Upper lobe of left lung (tissue), 6 donors: ENCODE data around the gene CACNA1D. TPM values are rescaled to one million over a fixed set of nuclear protein-coding genes. Genes with fewer than 3 reads are reported as not detected.

Experiments used
- ATAC-seq, 2 donors: fragments of 200-7000 bp; cut with Tn5 transposase; one replicate each; pipeline ENCODE4 v1.9.1; 2022; ENCODE audit warnings: mild to moderate bottlenecking in 2 of 2, moderate library complexity in 2 of 2; ENCODE audit not compliant: low FRiP score in 2 of 2
- DNase-seq, 2 donors: peaks; one replicate each; pipeline ENCODE4 v3.0.0-alpha.2; 2019 to 2020
- H3K27ac ChIP-seq, 4 donors: fragments of 200-600 bp; sonication (generic); one replicate each; pipeline ENCODE4 v1.5.1; 2016 to 2019
- H3K27me3 ChIP-seq, 4 donors: fragments of 200-600 bp; sonication (generic); one replicate each; pipeline ENCODE4 v1.5.1; 2017 to 2019
- H3K36me3 ChIP-seq, 4 donors: fragments of 200-600 bp; sonication (generic); one replicate each; pipeline ENCODE4 v1.5.1; 2016 to 2019
- H3K4me1 ChIP-seq, 4 donors: fragments of 200-600 bp; sonication (generic); one replicate each; pipeline ENCODE4 v1.5.1; 2018 to 2019
- H3K4me3 ChIP-seq, 4 donors: fragments of 200-600 bp; sonication (generic); one replicate each; pipeline ENCODE4 v1.5.1; 2017 to 2019; ENCODE audit warnings: mild to moderate bottlenecking in 2 of 4, moderate library complexity in 1 of 4
- H3K9me3 ChIP-seq, 4 donors: fragments of 200-600 bp; sonication (generic); one replicate each; pipeline ENCODE4 v1.5.1; 2018 to 2019
- CTCF ChIP-seq, 6 experiments: fragments of 450-650 bp in 4 of 6; fragments of 200-600 bp in 2 of 6; sonication (generic) in 2 of 6; IDR thresholded peaks; one replicate each; pipeline ENCODE4 v1.5.1; 2016 to 2019; ENCODE audit warnings: antibody characterized with exemption in 6 of 6
- EP300 ChIP-seq, 4 donors: sonication (generic); formaldehyde crosslinking; IDR thresholded peaks; one replicate each; pipeline ENCODE4 v1.5.1; 2017; ENCODE audit warnings: antibody characterized with exemption in 4 of 4, control low read depth in 2 of 4
- POLR2A ChIP-seq, 4 donors: fragments of 450-650 bp; IDR thresholded peaks; one replicate each; pipeline ENCODE4 v1.5.1; 2016 to 2017; ENCODE audit warnings: antibody characterized with exemption in 4 of 4, mild to moderate bottlenecking in 2 of 4
- POLR2AphosphoS5 ChIP-seq, 2 donors: sonication (generic); formaldehyde crosslinking; IDR thresholded peaks; one replicate each; pipeline ENCODE4 v1.5.1; 2017; ENCODE audit warnings: antibody characterized with exemption in 2 of 2
- WGBS, 2 donors: methylation state at CpG; one replicate each; pipeline ENCODE4 v1.1.5; 2017 to 2018; 5-methylcytosine and 5-hydroxymethylcytosine counted together
- total RNA-seq, 6 donors: library from RNA; depleted of rRNA in 4 of 6; stranded (reverse); fragments of >200 nt in 4 of 6; gene quantifications; one replicate each; pipeline versions ENCODE4 v1.1.0 to v1.2.1, GENCODE V29; 2016 to 2021
- donor health status: DM: no; HTN: no; CAD: no; lungs with moderate emphysema.
- donor health status: DM: no; HTN: yes; CAD: no; lungs with severe emphysema.

CACNA1D gene
- total RNA-seq, 6 donors from 2014 or later = 17.2 to 221 (median 30.2) TPM

- Histone ChIP-seq H3K27me3 (no peaks in the 10 kb centered on the region), H3K27ac (no peak overlapping the region), H3K36me3 (no peaks in the 10 kb centered on the region), H3K9me3 (no peaks in the 10 kb centered on the region), H3K4me3 (no peak overlapping the region), H3K4me1 (no peaks in the 10 kb centered on the region)
- WGBS, 2 donors = 81 to 84% methylated on average over 4 of the region's 4 CpGs
- no peak for DNase-seq
- TF ChIP-seq EP300 (IDR thresholded peaks at IDR 0.05) = no peak
- TF ChIP-seq CTCF (IDR thresholded peaks at IDR 0.05) = no peak
- no peak for TF ChIP-seq POLR2AphosphoS5 (IDR thresholded peaks at IDR 0.05)
- TF ChIP-seq POLR2A (IDR thresholded peaks at IDR 0.05) = no peak
- ATAC-seq = no peak
Observed at GRCh38 chr3:53530205-53530604, 35.8 kb downstream of the CACNA1D start.

- ATAC-seq = no peak
- H3K4me3 ChIP-seq = no peak overlapping the region
- H3K4me1 ChIP-seq = no peaks in the 10 kb centered on the region
- H3K9me3 ChIP-seq = no peaks in the 10 kb centered on the region
- no peak for DNase-seq
- H3K27ac ChIP-seq = no peak overlapping the region
- no peaks in the 10 kb centered on the region for H3K36me3 ChIP-seq
- WGBS, 2 donors = 74 to 79% methylated on average over 3 of the region's 3 CpGs
- no peaks in the 10 kb centered on the region for H3K27me3 ChIP-seq
- TF ChIP-seq POLR2A (IDR thresholded peaks at IDR 0.05) (no peak), CTCF (IDR thresholded peaks at IDR 0.05) (peak in 1 of 6 experiments; percentile 17), EP300 (IDR thresholded peaks at IDR 0.05) (no peak)
Observed at GRCh38 chr3:53531749-53532148, 37.3 kb downstream of the CACNA1D start.

- H3K36me3 ChIP-seq = no peaks in the 10 kb centered on the region
- TF ChIP-seq CTCF (IDR thresholded peaks at IDR 0.05) = no peak
- no peak for TF ChIP-seq EP300 (IDR thresholded peaks at IDR 0.05)
- TF ChIP-seq POLR2A (IDR thresholded peaks at IDR 0.05) = no peak
- no peak for TF ChIP-seq POLR2AphosphoS5 (IDR thresholded peaks at IDR 0.05)
- no peak overlapping the region for H3K4me3 ChIP-seq
- no peaks in the 10 kb centered on the region for H3K4me1 ChIP-seq
- H3K27ac ChIP-seq = no peak overlapping the region
- ATAC-seq (no peak), DNase-seq (peak in 1 of 2 donors; percentile 40)
- H3K9me3 ChIP-seq = no peaks in the 10 kb centered on the region
- WGBS, 2 donors = 72 to 91% methylated on average over 6 of the region's 6 CpGs
- H3K27me3 ChIP-seq = no peaks in the 10 kb centered on the region
Observed at GRCh38 chr3:53533472-53533871, 39.1 kb downstream of the CACNA1D start.

- no peaks in the 10 kb centered on the region for H3K9me3 ChIP-seq
- H3K27me3 ChIP-seq = no peaks in the 10 kb centered on the region
- ATAC-seq (no peak), DNase-seq (no peak)
- H3K4me1 ChIP-seq = no peaks in the 10 kb centered on the region
- peak overlapping the region in 1 of 4 donors; percentile 36 for H3K27ac ChIP-seq
- TF ChIP-seq POLR2A (IDR thresholded peaks at IDR 0.05) (no peak), CTCF (IDR thresholded peaks at IDR 0.05) (no peak), EP300 (IDR thresholded peaks at IDR 0.05) (no peak)
- H3K36me3 ChIP-seq = no peaks in the 10 kb centered on the region
- 78 to 82% methylated on average over 9 of the region's 9 CpGs for WGBS, 2 donors
- H3K4me3 ChIP-seq = no peak overlapping the region
Observed at GRCh38 chr3:53534216-53534615, 39.8 kb downstream of the CACNA1D start.

- no peak for DNase-seq
- ATAC-seq = no peak
- peak overlapping the region in 3 of 4 donors; percentile 12 to 36 (median 18) for H3K27ac ChIP-seq
Observed at GRCh38 chr3:53534676-53535400, 40.4 kb downstream of the CACNA1D start.

More at GRCh38 chr3:53534676-53535400, 40.4 kb downstream of the CACNA1D start:
- TF ChIP-seq CTCF (IDR thresholded peaks at IDR 0.05) (no peak), POLR2A (IDR thresholded peaks at IDR 0.05) (no peak), POLR2AphosphoS5 (IDR thresholded peaks at IDR 0.05) (no peak), EP300 (IDR thresholded peaks at IDR 0.05) (no peak)
- Histone ChIP-seq H3K36me3 (no peaks in the 10 kb centered on the region), H3K4me3 (no peak overlapping the region), H3K4me1 (no peaks in the 10 kb centered on the region), H3K27me3 (no peaks in the 10 kb centered on the region), H3K9me3 (no peaks in the 10 kb centered on the region)
- WGBS, 2 donors = 59 to 60% methylated on average over 13 of the region's 13 CpGs
